Measurements from ENCODE around the gene MGAT5B. TPM values are rescaled to one million over a fixed set of nuclear protein-coding genes. Genes with fewer than 3 reads are reported as not detected.

The MGAT5B gene
- total RNA-seq, 2 experiments from 2014 or later: 0.19 TPM; not detected in 1

DNA sequence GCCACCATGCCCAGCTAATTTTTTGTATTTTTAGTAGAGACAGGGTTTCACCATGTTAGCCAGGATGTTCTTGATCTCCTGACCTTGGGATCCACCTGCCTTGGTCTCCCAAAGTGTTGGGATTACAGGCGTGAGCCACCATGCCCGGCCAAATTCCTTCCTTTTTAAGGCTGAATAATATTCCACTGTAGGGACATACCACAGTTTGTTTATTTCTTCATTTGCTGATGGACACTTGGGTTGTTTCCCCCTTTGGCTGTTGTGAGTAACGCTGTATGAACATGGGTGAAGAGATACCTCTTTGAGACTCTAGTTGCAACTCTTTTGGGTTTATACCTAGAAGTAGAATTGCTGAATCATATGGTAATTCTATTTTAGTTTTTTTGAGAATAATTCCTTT is 13.1 kb upstream of the MGAT5B start:
- intact Hi-C loops (cut with micrococcal nuclease): no loop called here
- Mint-ChIP-seq H3K9me3 (no peaks in the 10 kb centered on the region), H3K36me3 (ENCODE audit: low read depth) (no peaks in the 10 kb centered on the region), H3K27ac (no peak overlapping the region), H3K4me1 (ENCODE audit: low read depth) (no peaks in the 10 kb centered on the region), H3K27me3 (ENCODE audit: low read depth) (no peaks in the 10 kb centered on the region), H3K4me3 (no peak overlapping the region)
- CTCF ChIA-PET: no interaction called here
- no peak for DNase-seq

DNA sequence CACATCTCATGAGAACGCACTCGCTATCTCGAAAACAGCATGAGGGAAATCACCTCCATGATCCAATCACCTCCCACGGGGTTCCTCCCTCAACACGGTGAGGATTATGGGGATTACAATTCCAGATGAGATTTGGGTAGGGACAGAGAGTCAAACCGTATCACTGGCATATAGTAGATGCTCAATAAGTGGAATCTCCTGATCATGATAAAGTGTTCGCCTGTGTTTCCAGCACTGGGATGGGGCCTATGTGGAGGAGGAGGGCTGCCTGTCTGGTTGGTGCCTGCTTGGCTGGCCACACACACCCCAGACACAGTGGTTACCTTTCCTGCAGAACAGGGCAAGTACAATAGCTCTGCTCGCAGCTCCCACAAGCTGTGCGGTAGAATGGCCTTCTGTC is 6.1 kb upstream of the MGAT5B start:
- Mint-ChIP-seq H3K36me3 (ENCODE audit: low read depth) (no peaks in the 10 kb centered on the region), H3K9me3 (no peaks in the 10 kb centered on the region), H3K27ac (no peak overlapping the region), H3K27me3 (ENCODE audit: low read depth) (peaks cover 2% of the 10 kb centered on the region), H3K4me3 (no peak overlapping the region), H3K4me1 (ENCODE audit: low read depth) (no peaks in the 10 kb centered on the region)
- intact Hi-C loops (cut with micrococcal nuclease): no loop called here
- CTCF ChIA-PET: interaction anchor here (1.4 kb wide), 1 partner anchor 194 kb away, joined by 4 read pairs; no protein-coding TSS in a partner anchor
- DNase-seq: no peak

DNA sequence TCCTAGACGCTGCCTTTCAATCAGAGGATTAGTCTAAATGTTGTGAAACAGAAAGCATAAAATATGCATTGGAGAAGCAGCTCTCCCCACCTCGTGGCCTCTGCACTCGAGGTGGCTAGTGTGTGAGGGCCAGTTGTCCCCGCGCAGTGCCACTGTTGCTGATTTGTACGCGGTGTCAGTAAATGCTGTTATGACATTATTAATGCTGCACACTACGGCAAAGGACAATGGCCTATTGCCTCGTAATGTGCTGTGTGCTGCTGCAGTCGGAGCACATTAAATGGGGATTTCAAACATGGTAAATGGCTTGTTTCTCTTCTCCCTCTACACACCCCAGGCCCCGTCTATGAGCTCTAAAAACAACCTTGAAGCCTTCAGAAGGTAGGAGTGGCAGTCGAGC is 5.7 kb upstream of the MGAT5B start:
- peaks cover under 1% of the 10 kb centered on the region for H3K4me1 Mint-ChIP-seq (ENCODE audit: low read depth)
- CTCF ChIA-PET: interaction anchor here (1.4 kb wide), 1 partner anchor 194 kb away, joined by 4 read pairs; no protein-coding TSS in a partner anchor

DNA sequence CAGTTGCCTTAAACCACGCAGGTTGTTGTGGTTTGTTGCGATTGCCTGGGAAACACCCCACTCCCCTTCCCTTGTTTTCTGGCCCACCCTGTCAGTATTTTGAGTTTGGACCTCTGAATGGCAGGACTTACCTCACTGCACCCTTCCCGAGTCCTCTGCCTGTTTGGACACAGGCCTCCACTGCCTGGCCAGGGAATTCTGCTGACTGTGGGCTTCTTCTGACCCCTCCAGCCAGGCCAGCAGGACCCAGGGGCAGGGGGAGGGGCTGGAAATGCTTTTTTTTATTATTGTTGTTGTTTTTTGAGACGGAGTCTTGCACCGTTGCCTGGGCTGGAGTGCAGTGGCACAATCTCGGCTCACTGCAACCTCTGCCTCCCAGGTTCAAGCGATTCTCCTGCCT is 4.2 kb upstream of the MGAT5B start:
- no peak for DNase-seq
- Mint-ChIP-seq H3K4me3 (no peak overlapping the region), H3K27ac (no peak overlapping the region), H3K36me3 (ENCODE audit: low read depth) (no peaks in the 10 kb centered on the region), H3K9me3 (no peaks in the 10 kb centered on the region), H3K27me3 (ENCODE audit: low read depth) (peaks cover 10% of the 10 kb centered on the region), H3K4me1 (ENCODE audit: low read depth) (peaks cover 6% of the 10 kb centered on the region)
- CTCF ChIA-PET: no interaction called here
- intact Hi-C loops (cut with micrococcal nuclease): no loop called here

More for the DNA sequence above, 5.7 kb upstream of the MGAT5B start:
- DNase-seq: no peak
- H3K4me3 Mint-ChIP-seq: no peak overlapping the region
- H3K9me3 Mint-ChIP-seq: no peaks in the 10 kb centered on the region
- H3K36me3 Mint-ChIP-seq (ENCODE audit: low read depth): no peaks in the 10 kb centered on the region
- H3K27ac Mint-ChIP-seq: no peak overlapping the region
- H3K27me3 Mint-ChIP-seq (ENCODE audit: low read depth): peaks cover 4% of the 10 kb centered on the region
- intact Hi-C loops (cut with micrococcal nuclease): no loop called here

DNA sequence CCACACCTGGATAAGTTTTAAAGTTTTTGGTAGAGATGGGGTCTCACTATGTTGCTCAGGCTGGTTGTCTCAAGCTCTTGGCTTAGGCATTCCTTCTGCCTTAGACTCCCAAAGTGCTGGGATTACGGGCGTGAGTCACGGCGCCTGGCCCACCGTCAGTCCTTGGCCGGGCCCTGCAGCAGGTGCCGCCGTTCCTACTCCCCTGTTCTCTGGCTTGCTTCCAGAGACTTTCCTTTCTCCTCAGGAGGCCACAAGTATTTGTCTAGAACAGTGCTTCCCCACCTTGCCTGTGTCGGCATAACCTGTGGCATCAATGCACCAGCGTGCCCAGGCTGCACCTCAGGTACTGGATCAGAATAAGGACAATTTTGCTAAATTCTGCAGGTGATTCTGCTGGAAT is 3.0 kb upstream of the MGAT5B start:
- H3K36me3 Mint-ChIP-seq (ENCODE audit: low read depth): no peaks in the 10 kb centered on the region
- DNase-seq: no peak
- CTCF ChIA-PET: interaction anchor here (0.6 to 0.7 kb wide), 4 partner anchors 192 to 211 kb away, joined by 3 to 5 read pairs (median 4); no protein-coding TSS in a partner anchor
- intact Hi-C loops (cut with micrococcal nuclease): loop anchor here (5.0 kb wide), 2 partner anchors 48 to 382 kb away; no protein-coding TSS in a partner anchor
- H3K4me1 Mint-ChIP-seq (ENCODE audit: low read depth): peaks cover 7% of the 10 kb centered on the region
- no peaks in the 10 kb centered on the region for H3K9me3 Mint-ChIP-seq
- H3K4me3 Mint-ChIP-seq: no peak overlapping the region
- H3K27ac Mint-ChIP-seq: no peak overlapping the region
- peaks cover 11% of the 10 kb centered on the region for H3K27me3 Mint-ChIP-seq (ENCODE audit: low read depth)

DNA sequence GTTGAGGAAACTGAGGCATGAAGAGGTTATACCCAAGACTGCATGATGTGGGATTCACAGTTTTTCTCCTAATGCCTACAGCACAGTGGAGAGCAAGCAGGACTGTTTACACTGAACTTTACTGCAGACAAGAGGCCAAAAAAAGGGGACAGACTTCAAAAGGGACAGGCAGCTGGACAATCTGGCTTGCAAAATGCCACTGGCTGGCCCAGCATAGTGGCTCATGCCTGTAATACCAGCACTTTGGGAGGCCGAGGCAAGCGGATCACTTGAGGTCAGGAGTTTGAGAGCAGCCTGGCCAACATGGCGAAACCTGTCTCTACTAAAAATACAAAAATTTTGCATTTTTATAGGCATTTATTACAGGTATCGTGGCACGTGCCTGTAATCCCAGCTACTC is 2.0 kb upstream of the MGAT5B start:
- no peak overlapping the region for H3K27ac Mint-ChIP-seq
- CTCF ChIA-PET: no interaction called here
- DNase-seq: no peak
- intact Hi-C loops (cut with micrococcal nuclease): loop anchor here (5.0 kb wide), 2 partner anchors 49 to 381 kb away; no protein-coding TSS in a partner anchor
- H3K27me3 Mint-ChIP-seq (ENCODE audit: low read depth): peaks cover 16% of the 10 kb centered on the region
- no peak overlapping the region for H3K4me3 Mint-ChIP-seq
- no peaks in the 10 kb centered on the region for H3K9me3 Mint-ChIP-seq
- H3K36me3 Mint-ChIP-seq (ENCODE audit: low read depth): no peaks in the 10 kb centered on the region
- peaks cover 7% of the 10 kb centered on the region for H3K4me1 Mint-ChIP-seq (ENCODE audit: low read depth)

DNA sequence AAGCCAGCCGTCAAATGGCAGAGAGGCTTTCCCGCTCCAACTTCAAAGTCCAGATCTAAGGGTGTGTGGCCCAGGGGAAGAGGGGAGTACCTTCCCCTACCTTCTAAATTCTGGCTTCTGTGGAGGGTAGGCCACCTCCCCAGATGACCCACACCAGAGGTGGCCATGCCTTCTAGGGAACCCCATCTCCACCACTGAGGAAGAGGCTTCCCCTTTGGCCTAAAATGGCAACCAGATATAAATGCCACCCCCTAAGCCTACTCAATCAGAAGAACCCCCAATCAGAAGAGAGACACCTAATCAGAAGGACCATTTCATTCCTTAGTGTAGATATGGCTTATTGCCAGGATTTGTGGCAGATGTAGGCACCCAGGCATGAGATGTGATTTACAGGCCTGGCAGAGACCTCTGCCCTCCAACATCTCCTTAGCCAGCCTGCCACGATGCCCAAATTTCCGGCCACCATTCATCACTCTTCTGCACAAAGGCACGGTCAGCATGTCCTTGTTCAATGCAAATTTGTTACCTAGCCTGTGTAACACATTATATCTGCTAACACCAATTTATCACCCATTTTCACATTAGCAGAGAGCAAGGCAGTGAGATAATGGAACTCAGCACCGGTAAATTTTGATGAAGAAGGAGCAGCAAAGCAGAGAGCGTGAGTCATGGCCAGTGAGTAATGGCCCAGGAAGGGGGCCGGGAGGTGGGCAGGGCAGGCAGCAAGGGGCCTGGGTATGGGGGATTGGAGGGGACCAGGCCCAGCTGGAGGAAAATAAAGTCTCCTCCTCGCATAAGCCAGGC is 1.2 kb upstream of the MGAT5B start:
- H3K27ac Mint-ChIP-seq: no peak overlapping the region
- CTCF ChIA-PET: interaction anchor here (0.5 to 2.0 kb wide), 7 partner anchors 11 to 211 kb away, joined by 3 to 20 read pairs (median 5); no protein-coding TSS in a partner anchor
- no peaks in the 10 kb centered on the region for H3K9me3 Mint-ChIP-seq
- intact Hi-C loops (cut with micrococcal nuclease): loop anchor here (5.0 kb wide), 2 partner anchors 50 to 380 kb away; no protein-coding TSS in a partner anchor
- DNase-seq: no peak
- no peaks in the 10 kb centered on the region for H3K36me3 Mint-ChIP-seq (ENCODE audit: low read depth)
- no peak overlapping the region for H3K4me3 Mint-ChIP-seq
- peaks cover 7% of the 10 kb centered on the region for H3K4me1 Mint-ChIP-seq (ENCODE audit: low read depth)
- H3K27me3 Mint-ChIP-seq (ENCODE audit: low read depth): peaks cover 20% of the 10 kb centered on the region

DNA sequence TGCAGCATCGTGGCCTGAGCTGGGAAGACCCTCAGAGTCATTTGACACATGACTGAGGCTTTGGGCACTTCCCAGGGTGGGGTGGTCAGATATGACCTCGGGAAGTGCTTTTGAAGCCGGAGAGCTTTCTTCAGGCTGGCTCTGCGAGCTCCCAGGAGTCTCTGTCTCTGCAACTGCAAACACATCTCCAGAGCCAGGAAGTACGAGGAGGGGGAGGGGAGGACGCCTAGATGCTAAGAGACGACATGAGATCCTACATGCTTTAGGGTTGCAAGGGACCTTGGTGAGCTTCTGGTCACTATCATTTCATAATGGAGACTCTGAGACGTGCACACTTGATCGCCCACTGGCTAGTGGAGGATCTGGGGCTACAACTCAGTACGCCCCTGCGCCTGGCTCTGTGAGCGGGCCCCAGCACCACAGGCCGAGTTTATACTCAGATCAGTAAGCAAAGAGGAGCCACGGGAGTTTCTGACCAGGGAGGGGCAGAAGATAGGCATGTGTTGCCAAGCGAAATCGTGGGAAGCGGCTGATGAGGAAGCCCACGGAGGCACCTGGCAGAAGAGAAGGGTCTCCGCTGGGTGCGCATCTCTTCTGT is 527 bp upstream of the MGAT5B start:
- H3K9me3 Mint-ChIP-seq: no peaks in the 10 kb centered on the region
- H3K4me1 Mint-ChIP-seq (ENCODE audit: low read depth): peaks cover 7% of the 10 kb centered on the region
- peak; percentile 18 for DNase-seq
- CTCF ChIA-PET: interaction anchor here (0.5 to 2.0 kb wide), 16 partner anchors 12 to 264 kb away, joined by 3 to 20 read pairs (median 4); no protein-coding TSS in a partner anchor
- H3K4me3 Mint-ChIP-seq: peak overlapping the region; percentile 59
- peaks cover 21% of the 10 kb centered on the region for H3K27me3 Mint-ChIP-seq (ENCODE audit: low read depth)
- intact Hi-C loops (cut with micrococcal nuclease): loop anchor here (1.0 to 5.0 kb wide), 3 partner anchors 50 to 380 kb away; no protein-coding TSS in a partner anchor
- H3K27ac Mint-ChIP-seq: no peak overlapping the region
- no peaks in the 10 kb centered on the region for H3K36me3 Mint-ChIP-seq (ENCODE audit: low read depth)

DNA sequence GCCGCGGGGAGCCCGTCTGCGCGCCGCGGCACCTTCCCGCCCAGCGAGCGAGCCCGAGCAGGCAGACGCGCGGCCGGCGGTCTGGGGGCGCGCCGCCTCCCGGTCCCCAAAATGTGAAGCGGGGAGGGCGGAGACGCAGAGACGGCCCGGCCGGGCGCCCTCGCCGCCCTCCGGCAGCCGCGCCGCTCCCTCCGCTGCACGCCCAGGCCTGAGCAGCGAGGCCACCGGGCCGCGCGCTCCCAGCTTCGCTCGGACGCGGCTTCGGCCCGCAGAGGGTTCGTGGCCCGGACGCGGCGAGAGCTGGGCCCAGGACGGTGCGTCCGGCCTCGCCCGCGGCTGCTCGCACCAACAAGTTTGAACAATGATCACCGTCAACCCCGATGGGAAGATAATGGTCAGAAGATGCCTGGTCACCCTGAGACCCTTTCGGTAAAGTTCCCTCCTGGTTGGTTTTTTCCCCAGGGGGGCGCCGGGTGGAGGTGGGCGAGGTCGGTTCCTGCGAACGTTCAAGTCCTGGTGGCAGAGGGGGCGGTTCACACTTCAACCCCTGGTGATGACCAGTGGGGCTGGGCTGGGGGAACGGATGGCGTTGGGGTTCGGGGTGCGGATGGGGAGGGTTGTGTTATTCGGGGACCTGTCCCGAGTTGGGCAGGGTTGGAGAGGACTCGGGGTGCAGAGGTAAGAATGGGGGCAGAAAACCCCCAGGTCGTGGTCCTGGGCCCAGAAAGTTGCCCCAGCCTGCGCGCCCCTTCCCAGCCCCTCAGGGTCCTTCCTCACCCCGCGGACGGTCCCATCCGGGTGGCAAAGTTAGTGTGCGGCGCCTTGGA is 678 bp downstream of the MGAT5B start:
- intact Hi-C loops (cut with micrococcal nuclease): loop anchor here (1.0 to 5.0 kb wide), 3 partner anchors 52 to 378 kb away; no protein-coding TSS in a partner anchor
- peak overlapping the region; percentile 38 for H3K4me3 Mint-ChIP-seq
- peaks cover 7% of the 10 kb centered on the region for H3K4me1 Mint-ChIP-seq (ENCODE audit: low read depth)
- peaks cover 21% of the 10 kb centered on the region for H3K27me3 Mint-ChIP-seq (ENCODE audit: low read depth)
- no peak overlapping the region for H3K27ac Mint-ChIP-seq
- H3K36me3 Mint-ChIP-seq (ENCODE audit: low read depth): no peaks in the 10 kb centered on the region
- DNase-seq: no peak
- no peaks in the 10 kb centered on the region for H3K9me3 Mint-ChIP-seq
- CTCF ChIA-PET: interaction anchor here (0.6 to 2.0 kb wide), 10 partner anchors 52 to 199 kb away, joined by 3 to 20 read pairs (median 4); no protein-coding TSS in a partner anchor

DNA sequence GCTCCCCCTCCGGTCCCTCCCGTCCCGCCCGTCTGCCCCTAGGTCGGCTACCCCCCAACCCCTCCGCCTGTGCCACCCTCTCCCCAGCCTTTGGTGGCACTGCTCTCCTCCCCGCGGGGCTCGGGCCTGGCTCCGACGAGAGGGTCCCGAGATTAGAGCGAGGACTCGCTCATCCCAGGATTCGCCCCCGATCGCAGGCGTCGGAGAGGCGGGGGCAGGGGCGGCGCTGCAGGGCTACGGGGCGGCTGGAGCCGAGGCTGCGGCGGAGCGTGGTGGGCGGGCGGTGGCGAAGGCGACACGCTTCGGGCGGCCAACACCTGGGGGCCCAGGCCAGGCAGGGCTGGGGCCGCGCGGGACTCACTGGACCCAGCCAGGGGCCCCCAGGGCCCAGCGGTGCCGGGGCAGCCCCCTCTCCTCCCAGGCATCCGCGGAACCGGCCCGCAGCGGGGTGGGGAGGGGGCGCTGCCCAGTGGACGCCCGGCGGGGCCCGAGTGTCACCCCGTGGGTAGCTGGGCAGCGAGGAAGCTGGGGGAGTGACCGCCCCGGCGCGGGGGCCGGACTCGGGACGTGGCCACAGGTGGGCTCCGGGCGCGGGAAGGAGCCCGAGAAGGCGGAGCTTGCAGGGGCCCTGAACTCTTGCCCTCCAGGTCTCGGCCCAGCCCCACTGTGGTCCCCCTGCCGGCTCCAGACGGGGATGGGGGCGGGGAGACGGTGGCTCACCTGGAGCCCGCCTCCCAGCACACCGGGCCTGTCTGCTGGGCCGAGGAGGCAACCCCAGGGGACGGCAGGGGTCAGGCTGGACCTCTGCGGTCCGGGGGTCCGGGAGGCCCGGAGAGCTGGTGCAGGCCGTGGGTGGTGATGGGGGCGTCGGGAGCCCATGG is 1.5 kb downstream of the MGAT5B start:
- Mint-ChIP-seq H3K9me3 (peaks cover under 1% of the 10 kb centered on the region), H3K4me1 (ENCODE audit: low read depth) (peaks cover 7% of the 10 kb centered on the region), H3K27me3 (ENCODE audit: low read depth) (peaks cover 21% of the 10 kb centered on the region), H3K27ac (no peak overlapping the region), H3K36me3 (ENCODE audit: low read depth) (no peaks in the 10 kb centered on the region), H3K4me3 (no peak overlapping the region)
- intact Hi-C loops (cut with micrococcal nuclease): loop anchor here (5.0 kb wide), 2 partner anchors 52 to 378 kb away; no protein-coding TSS in a partner anchor
- DNase-seq: no peak
- CTCF ChIA-PET: interaction anchor here (0.6 to 1.1 kb wide), 3 partner anchors 187 to 198 kb away, joined by 3 to 4 read pairs (median 3); no protein-coding TSS in a partner anchor

DNA sequence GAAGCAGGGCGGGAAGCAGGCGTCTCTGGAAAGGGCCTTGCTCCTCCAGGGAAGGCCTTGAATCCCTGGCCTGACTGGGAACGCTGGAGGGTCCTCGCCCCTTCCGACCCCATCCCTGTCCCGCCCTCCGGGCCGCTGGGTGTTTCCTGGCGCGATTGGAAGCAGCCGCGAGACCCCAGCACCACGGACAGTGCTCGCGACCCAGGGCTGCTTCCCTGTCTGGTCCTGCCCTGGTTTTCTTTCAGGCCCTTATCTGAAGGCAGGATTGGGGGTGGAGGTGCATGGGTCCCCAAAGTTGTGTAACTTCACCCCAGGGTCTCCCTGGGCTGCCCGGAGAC is 2.1 kb downstream of the MGAT5B start:
- Mint-ChIP-seq H3K4me1 (ENCODE audit: low read depth) (peaks cover 7% of the 10 kb centered on the region), H3K27me3 (ENCODE audit: low read depth) (peaks cover 21% of the 10 kb centered on the region)

More for the DNA sequence above, 2.1 kb downstream of the MGAT5B start:
- DNase-seq: no peak
- Mint-ChIP-seq H3K4me3 (no peak overlapping the region), H3K9me3 (peaks cover 7% of the 10 kb centered on the region), H3K36me3 (ENCODE audit: low read depth) (no peaks in the 10 kb centered on the region), H3K27ac (no peak overlapping the region)
- intact Hi-C loops (cut with micrococcal nuclease): no loop called here
- CTCF ChIA-PET: interaction anchor here (1.1 kb wide), 1 partner anchor 198 kb away, joined by 3 read pairs; no protein-coding TSS in a partner anchor

Data from activated naive CD4-positive, alpha-beta T cell treated with anti-CD3 and anti-CD28 coated beads for 36 hours (primary cell).